ENCODE results near the gene SEC16A. TPM values are rescaled to one million over a fixed set of nuclear protein-coding genes. Genes with fewer than 3 reads are reported as not detected.
A peak's percentile ranks its signal among the peaks of the same experiment; 100 is the strongest.
"Not testable (repeated sequence)": the region's sequence is repeated elsewhere in the genome, so short reads cannot be mapped to it uniquely, and the experiment has no call there.

SEC16A gene
- polyA plus RNA-seq, 3 donors, result 63.2 to 66.9 (median 63.5) TPM

- DNase-seq (ENCODE audit: extremely low read depth in 1 of 11, low read depth in 9 of 11, low spot score in 4 of 11), result no peak
Measured at GRCh38 chr9:136416427-136416826, 66.4 kb downstream of the SEC16A start.

GRCh38 chr9:136412962-136413361 lies 69.9 kb downstream of the SEC16A start:
- DNase-seq (ENCODE audit: extremely low read depth in 1 of 11, low read depth in 9 of 11, low spot score in 4 of 11), result no peak

- no peak for DNase-seq (ENCODE audit: extremely low read depth in 1 of 11, low read depth in 9 of 11, low spot score in 4 of 11)
Measured at GRCh38 chr9:136411378-136411777, 71.5 kb downstream of the SEC16A start.

GRCh38 chr9:136410500-136411287 lies 72.1 kb downstream of the SEC16A start, which contains the start of the genes ENTR1 and PMPCA:
Gene ENTR1, minus strand, starts transcription at chr9:136410614. Its CDS starts 217 bp downstream, at chr9:136410397.
Gene PMPCA, plus strand, starts transcription at chr9:136410658. Its CDS starts 11 bp downstream, at chr9:136410669.
- DNase-seq (ENCODE audit: extremely low read depth in 1 of 11, low read depth in 9 of 11, low spot score in 4 of 11), result peak; percentile 68 to 90 (median 85)

GRCh38 chr9:136409557-136410455 lies 73.0 kb downstream of the SEC16A start:
- peak in 1 of 11 donors; percentile 8 for DNase-seq (ENCODE audit: extremely low read depth in 1 of 11, low read depth in 9 of 11, low spot score in 4 of 11)

GRCh38 chr9:136407911-136408310 lies 74.9 kb downstream of the SEC16A start:
- DNase-seq (ENCODE audit: extremely low read depth in 1 of 11, low read depth in 9 of 11, low spot score in 4 of 11), result no peak

GRCh38 chr9:136407061-136407460 lies 75.8 kb downstream of the SEC16A start:
- DNase-seq (ENCODE audit: extremely low read depth in 1 of 11, low read depth in 9 of 11, low spot score in 4 of 11), result not testable (repeated sequence)

GRCh38 chr9:136405904-136406303 lies 76.9 kb downstream of the SEC16A start:
- not testable (repeated sequence) for DNase-seq (ENCODE audit: extremely low read depth in 1 of 11, low read depth in 9 of 11, low spot score in 4 of 11)

- DNase-seq (ENCODE audit: extremely low read depth in 1 of 11, low read depth in 9 of 11, low spot score in 4 of 11), result no peak
Measured at GRCh38 chr9:136405481-136405880, 77.4 kb downstream of the SEC16A start.

GRCh38 chr9:136404801-136405136 lies 78.1 kb downstream of the SEC16A start:
- no peak for DNase-seq (ENCODE audit: extremely low read depth in 1 of 11, low read depth in 9 of 11, low spot score in 4 of 11)

GRCh38 chr9:136403915-136404800 lies 78.7 kb downstream of the SEC16A start:
- DNase-seq (ENCODE audit: extremely low read depth in 1 of 11, low read depth in 9 of 11, low spot score in 4 of 11), result no peak

- no peak for DNase-seq (ENCODE audit: extremely low read depth in 1 of 11, low read depth in 9 of 11, low spot score in 4 of 11)
Measured at GRCh38 chr9:136403538-136403914, 79.3 kb downstream of the SEC16A start.

- no peak for DNase-seq (ENCODE audit: extremely low read depth in 1 of 11, low read depth in 9 of 11, low spot score in 4 of 11)
Measured at GRCh38 chr9:136402067-136402466, 80.8 kb downstream of the SEC16A start.

GRCh38 chr9:136401173-136401922 lies 81.5 kb downstream of the SEC16A start:
- DNase-seq (ENCODE audit: extremely low read depth in 1 of 11, low read depth in 9 of 11, low spot score in 4 of 11), result no peak

- peak; percentile 62 to 87 (median 83) for DNase-seq (ENCODE audit: extremely low read depth in 1 of 11, low read depth in 9 of 11, low spot score in 4 of 11)
Measured at GRCh38 chr9:136400038-136400834, 82.6 kb downstream of the SEC16A start, which contains the start of gene SNAPC4. Gene SNAPC4, minus strand, starts transcription at chr9:136400170. Its CDS starts 1,742 bp downstream, at chr9:136398428.

GRCh38 chr9:136399176-136400037 lies 83.4 kb downstream of the SEC16A start:
- DNase-seq (ENCODE audit: extremely low read depth in 1 of 11, low read depth in 9 of 11, low spot score in 4 of 11), result no peak

- no peak for DNase-seq (ENCODE audit: extremely low read depth in 1 of 11, low read depth in 9 of 11, low spot score in 4 of 11)
Measured at GRCh38 chr9:136398286-136398685, 84.6 kb downstream of the SEC16A start.
